NCI-H2107 treated with DMSO at 0.1 percent for 48 hours (cell line): Measurements from ENCODE around the gene SRPK2.
A peak's percentile ranks its signal among the peaks of the same experiment; 100 is the strongest.
"Not testable (repeated sequence)": the region's sequence is repeated elsewhere in the genome, so short reads cannot be mapped to it uniquely, and the experiment has no call there.

Experiments used
- DNase-seq: peaks from one replicate; lab custom pipeline; 2025; ENCODE audit not compliant: unreplicated experiment; lab: John Stamatoyannopoulos, UW

Gene SRPK2

GRCh38 chr7:105376908-105377533 lies 11.7 kb downstream of the SRPK2 start:
- no peak for DNase-seq

DNA sequence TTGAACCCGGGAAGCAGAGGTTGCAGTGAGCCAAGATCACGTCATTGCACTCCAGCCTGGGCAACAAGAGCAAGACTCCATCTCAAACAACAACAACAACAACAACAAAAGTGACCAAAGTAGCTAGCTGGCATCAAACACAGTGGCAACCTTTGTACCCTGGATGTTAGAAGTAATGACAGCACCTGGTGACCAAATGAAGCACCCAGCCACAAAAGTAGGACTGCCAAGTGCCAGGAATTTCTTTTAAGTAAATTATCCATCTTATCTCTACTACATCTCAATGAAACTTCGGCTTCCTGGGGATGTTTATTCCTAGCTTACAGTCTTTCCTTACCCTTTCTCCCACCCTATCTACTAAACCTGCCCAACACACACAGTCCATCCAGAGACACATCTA lies 18.8 kb downstream of the SRPK2 start:
- DNase-seq, result no peak

GRCh38 chr7:105367458-105367857 lies 21.3 kb downstream of the SRPK2 start:
- DNase-seq, result no peak

DNA sequence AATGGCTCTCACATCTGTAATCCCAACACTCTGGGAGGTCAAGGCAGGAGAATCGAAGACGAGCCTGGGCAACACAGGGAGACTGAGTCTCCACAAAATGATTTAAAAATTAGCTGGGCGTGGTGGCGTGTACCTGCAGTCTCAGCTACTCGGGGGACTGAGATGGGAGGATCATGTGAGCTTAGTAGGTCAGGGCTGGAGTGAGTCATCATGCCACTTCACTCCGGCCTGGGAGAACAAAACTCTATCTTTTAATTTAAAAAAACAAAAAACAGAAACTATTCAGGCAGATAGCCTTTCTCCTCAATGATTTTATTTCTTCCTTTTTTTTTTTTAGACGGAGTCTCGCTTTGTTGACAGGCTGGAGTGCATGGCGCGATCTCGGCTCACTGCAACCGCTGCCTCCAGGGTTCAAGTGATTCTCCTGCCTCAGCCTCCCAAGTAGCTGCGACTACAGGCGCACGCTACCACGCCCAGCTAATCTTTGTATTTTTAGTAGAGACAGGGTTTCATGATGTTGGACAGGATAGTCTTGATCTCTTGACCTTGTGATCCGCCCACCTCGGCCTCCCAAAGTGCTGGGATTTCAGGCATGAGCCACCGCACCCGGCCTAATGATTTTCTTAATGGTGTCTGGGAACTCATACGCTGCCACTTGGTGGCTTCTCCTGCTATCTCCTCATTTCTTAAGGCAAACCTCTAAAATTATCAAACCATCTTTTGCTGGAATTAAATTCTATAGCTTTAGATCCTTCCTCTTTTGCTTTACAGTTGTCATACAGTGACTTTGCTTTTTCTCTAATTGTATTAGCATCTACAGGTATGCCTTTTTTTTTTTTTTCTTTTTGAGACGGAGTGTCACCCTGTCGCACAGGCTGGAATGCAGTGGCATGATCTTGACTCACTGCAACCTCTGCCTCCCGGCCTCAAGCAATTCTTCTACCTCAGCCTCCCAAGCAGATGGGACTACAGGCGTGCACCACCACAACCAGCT lies 22.9 kb downstream of the SRPK2 start:
- DNase-seq, result no peak

DNA sequence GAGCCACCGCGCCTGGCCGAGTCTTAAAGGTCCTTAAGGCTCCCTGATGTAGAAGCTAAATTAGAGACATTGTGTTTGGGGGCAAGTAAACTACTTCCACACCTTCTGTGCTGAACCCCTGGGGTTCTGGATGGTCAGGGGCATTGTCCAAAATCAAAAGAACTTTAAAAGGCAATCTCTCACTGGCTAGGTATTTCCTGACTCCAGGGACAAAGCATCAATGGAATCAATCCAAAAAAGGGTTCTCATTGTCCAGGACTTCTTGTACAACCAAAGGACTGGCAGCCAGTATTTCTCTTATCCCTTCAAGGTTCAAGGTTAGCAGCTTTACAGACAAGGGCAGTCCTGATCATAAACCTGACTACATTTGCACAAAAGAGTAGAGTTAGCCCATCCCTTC lies 24.0 kb downstream of the SRPK2 start:
- DNase-seq, result no peak

DNA sequence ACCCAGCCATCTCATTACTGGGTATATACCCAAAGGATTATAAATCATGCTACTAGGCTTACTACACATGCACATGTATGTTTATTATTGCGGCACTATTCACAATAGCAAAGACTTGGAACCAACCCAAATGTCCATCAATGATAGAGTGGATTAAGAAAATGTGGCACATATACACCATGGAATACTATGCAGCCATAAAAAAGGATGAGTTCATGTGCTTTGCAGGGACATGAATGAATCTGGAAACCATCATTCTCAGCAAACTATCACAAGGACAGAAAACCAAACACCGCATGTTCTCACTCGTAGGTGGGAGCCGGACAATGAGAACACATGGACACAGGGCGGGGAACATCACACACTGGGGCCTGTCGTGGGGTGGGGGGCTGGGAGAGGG lies 25.1 kb downstream of the SRPK2 start:
- DNase-seq, result not testable (repeated sequence)

GRCh38 chr7:105362685-105363084 lies 26.0 kb downstream of the SRPK2 start:
- DNase-seq, result not testable (repeated sequence)

GRCh38 chr7:105361995-105362394 lies 26.7 kb downstream of the SRPK2 start:
- DNase-seq, result not testable (repeated sequence)

- not testable (repeated sequence) for DNase-seq
Measured at GRCh38 chr7:105360149-105360548, 28.6 kb downstream of the SRPK2 start.

- no peak for DNase-seq
Measured at GRCh38 chr7:105355701-105356100, 33.0 kb downstream of the SRPK2 start.

- DNase-seq, result peak; percentile 68
Measured at GRCh38 chr7:105354383-105354782, 34.3 kb downstream of the SRPK2 start.

GRCh38 chr7:105353752-105354328 lies 34.9 kb downstream of the SRPK2 start:
- DNase-seq, result no peak

DNA sequence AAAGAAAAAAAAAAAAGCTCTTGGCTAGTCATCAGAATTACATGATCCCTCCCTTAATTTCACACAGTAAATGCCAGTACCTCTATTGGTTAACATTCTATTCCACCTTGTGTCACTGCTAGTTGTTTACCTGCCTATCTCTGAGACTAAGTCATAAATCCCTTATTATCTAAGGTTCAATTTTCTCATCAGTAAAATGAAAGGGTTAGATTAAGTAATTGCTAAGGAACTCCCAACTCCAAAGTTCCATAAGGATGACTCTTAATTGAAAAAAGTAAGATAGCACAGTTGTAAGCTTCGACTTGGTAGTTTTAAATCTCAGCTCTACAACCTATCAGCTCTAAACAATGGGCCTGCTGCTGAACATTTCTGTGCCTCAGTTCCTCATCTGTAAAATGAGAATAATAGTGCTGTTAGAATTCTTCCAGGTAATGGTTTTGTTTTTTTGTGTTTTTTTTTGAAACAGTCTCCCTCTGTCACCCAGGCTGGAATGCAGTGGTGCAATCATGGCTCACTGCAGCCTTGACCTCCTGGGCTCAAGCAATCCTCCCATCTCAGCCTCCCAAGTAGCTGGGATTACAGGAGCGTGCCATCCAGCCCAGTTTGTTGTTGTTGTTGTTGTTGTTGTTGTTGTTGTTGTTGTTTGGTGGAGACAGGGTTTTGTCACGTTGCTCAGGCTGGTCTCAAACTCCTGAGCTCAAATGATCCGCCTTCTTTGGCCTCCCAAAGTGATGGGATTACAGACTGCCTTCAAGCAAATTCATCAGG lies 35.6 kb downstream of the SRPK2 start:
- DNase-seq, result no peak

DNA sequence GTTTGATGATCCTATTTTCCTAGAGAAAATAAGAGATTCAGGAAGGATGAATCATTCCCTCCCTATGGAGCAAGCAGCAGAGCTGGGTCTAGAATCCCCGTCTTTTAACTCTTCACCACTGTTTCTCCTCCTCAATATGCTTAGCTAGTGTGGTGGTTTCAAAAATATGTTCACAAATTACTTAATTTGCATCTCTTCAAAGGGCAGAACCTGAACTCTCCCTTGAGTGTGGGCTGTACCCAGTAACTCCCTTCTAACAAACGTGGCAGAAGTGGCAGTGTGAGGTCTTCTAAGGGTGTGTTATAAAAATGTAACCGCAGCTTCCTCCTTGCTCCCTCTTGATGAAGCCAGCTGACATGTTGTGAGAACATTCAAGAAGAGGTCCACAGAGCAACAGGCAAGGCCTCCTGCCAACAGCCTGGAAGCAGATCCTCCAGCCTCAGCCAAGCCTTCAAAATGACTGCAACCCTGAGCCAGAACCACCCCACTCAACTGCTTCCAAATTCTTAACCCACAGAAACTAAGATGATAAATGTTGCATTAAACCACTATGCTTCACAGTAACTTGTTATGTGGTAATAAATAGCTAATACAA lies 36.6 kb downstream of the SRPK2 start:
- peak; percentile 14 for DNase-seq

- no peak for DNase-seq
Measured at GRCh38 chr7:105350906-105351305, 37.8 kb downstream of the SRPK2 start.

DNA sequence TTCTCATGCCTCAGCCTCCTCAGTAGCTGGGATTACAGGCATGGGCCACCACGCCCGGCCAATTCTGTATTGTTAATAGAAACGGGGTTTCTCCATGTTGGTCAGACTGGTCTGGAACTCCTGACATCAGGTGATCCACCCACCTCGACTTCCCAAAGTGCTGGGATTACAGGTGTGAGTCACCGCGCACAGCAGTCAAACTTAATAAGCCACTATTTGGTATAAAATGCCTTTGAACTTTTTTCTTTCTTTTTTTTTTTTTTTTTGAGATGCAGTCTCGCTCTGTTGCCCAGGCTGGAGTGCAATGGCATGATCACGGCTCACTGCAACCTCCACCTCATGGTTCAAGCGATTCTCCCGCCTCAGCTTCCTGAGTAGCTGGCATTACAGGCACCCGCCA lies 40.5 kb downstream of the SRPK2 start:
- DNase-seq, result not testable (repeated sequence)

DNA sequence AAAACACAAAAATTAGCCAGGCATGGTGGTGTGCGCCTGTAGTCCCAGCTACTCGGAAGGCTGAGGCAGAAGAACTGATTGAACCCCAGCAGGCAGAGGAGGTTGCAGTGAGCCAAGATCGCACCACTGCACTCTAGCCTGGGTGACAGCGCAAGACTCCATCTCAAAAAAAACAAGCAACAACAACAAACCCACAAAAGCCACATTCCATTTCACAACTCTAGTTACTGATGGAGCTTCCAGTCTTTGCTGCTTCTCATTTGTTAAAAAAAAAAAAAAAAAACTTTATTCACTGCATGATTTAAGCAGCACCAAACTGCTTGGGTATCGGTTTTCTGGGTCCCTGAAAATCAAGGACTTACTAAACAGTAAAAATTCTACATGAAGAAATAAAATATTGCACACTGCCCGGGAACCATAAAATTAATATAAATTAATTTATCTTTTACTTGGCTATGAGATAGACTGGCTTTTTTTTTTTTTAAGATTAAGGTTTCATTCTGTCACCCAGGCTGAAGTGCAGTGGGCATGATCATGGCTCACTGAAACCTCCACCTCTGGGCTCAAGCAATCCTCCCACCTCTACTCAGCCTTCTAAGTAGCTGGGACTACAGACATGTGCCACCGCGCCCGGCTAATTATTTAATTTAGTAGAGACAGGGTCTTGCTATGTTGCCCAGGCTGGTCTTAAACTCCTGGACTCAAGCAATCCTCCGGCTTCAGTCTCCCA lies 42.0 kb downstream of the SRPK2 start:
- DNase-seq, result no peak

- DNase-seq, result no peak
Measured at GRCh38 chr7:105346138-105346537, 42.6 kb downstream of the SRPK2 start.

DNA sequence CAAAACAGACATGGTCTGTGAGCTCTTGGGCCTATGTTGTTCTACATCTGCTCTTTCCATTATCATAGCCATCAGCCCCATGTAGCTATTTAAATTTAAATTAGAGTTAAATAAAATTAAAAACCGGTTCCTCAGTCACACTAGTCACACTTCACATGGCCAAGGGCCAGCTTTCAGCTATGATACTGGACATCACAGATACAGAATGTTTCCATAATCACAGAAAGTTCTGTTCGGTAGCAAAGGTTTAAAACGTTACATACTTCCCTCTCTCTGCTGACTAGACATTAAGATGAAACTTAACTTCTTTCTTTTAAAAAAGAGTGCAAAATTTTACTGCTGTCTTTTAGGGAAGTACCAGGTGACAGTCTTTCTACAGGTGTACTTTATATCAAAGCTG lies 43.0 kb downstream of the SRPK2 start:
- no peak for DNase-seq

- no peak for DNase-seq
Measured at GRCh38 chr7:105345003-105345402, 43.7 kb downstream of the SRPK2 start.
